NCI-H226 (cell line): Measurements from ENCODE around the gene FBXO21.
"Not testable (repeated sequence)": the region's sequence is repeated elsewhere in the genome, so short reads cannot be mapped to it uniquely, and the experiment has no call there.

Experiments
- DNase-seq: peaks from one replicate; pipeline ENCODE4 v3.0.0-alpha.2; 2015

The FBXO21 gene

GRCh38 chr12:117130801-117131200, 59.5 kb downstream of the FBXO21 start:
- DNase-seq: no peak

GRCh38 chr12:117129391-117129790, 60.9 kb downstream of the FBXO21 start:
- DNase-seq: no peak

GRCh38 chr12:117127933-117128823, 62.1 kb downstream of the FBXO21 start:
- no peak for DNase-seq

GRCh38 chr12:117126335-117126734, 63.9 kb downstream of the FBXO21 start:
- no peak for DNase-seq

- no peak for DNase-seq
Measured at GRCh38 chr12:117125767-117126166, 64.5 kb downstream of the FBXO21 start.

GRCh38 chr12:117125272-117125613, 65.0 kb downstream of the FBXO21 start:
- no peak for DNase-seq

- no peak for DNase-seq
Measured at GRCh38 chr12:117124421-117125271, 65.6 kb downstream of the FBXO21 start.

GRCh38 chr12:117121441-117121840, 68.8 kb downstream of the FBXO21 start:
- DNase-seq: no peak

- no peak for DNase-seq
Measured at GRCh38 chr12:117120787-117121186, 69.5 kb downstream of the FBXO21 start.

GRCh38 chr12:117119592-117120198, 70.6 kb downstream of the FBXO21 start:
- no peak for DNase-seq

- DNase-seq: no peak
Measured at GRCh38 chr12:117118838-117119591, 71.3 kb downstream of the FBXO21 start.

- DNase-seq: no peak
Measured at GRCh38 chr12:117114784-117115183, 75.5 kb downstream of the FBXO21 start.

GRCh38 chr12:117113231-117113630, 77.0 kb downstream of the FBXO21 start:
- no peak for DNase-seq

- no peak for DNase-seq
Measured at GRCh38 chr12:117111821-117112595, 78.3 kb downstream of the FBXO21 start.

- no peak for DNase-seq
Measured at GRCh38 chr12:117111386-117111785, 78.9 kb downstream of the FBXO21 start.

- DNase-seq: no peak
Measured at GRCh38 chr12:117109943-117110635, 80.2 kb downstream of the FBXO21 start.

GRCh38 chr12:117105902-117106301, 84.4 kb downstream of the FBXO21 start:
- no peak for DNase-seq

GRCh38 chr12:117104003-117104402, 86.3 kb downstream of the FBXO21 start:
- not testable (repeated sequence) for DNase-seq

GRCh38 chr12:117102800-117103181, 87.5 kb downstream of the FBXO21 start:
- DNase-seq: no peak

GRCh38 chr12:117101953-117102799, 88.1 kb downstream of the FBXO21 start:
- DNase-seq: no peak
